K562 (cell line): ENCODE data around the gene TP53I3. TPM values are rescaled to one million over a fixed set of nuclear protein-coding genes. Genes with fewer than 3 reads are reported as not detected.

Experiments used
- ELF1 ChIP-seq: fragments of 200-800 bp; sonication (Bioruptor generic); IDR thresholded peaks from 2 replicates; pipeline ENCODE4 v1.6.1; 2016; ENCODE audit warnings: missing genetic modification characterization, missing compliant biosample characterization
- IRF1 ChIP-seq: sonication (generic); formaldehyde crosslinking; IDR thresholded peaks from 2 replicates; pipeline ENCODE4 v1.8.0; 2022; ENCODE audit warnings: missing genetic modification reagents, mild to moderate bottlenecking, borderline replicate concordance
- POU5F1 ChIP-seq: fragments of 150-350 bp; IDR thresholded peaks from 2 replicates; pipeline ENCODE4 v1.6.1; 2014; ENCODE audit warnings: borderline replicate concordance, low read length, low read depth, mild to moderate bottlenecking; ENCODE audit not compliant: partially characterized antibody
- SIX5 ChIP-seq, 2 experiments: IDR thresholded peaks; 2 replicates each; pipeline ENCODE4 v1.6.1; 2011; ENCODE audit warnings: low read length in 2 of 2, borderline replicate concordance in 1 of 2, low read depth in 1 of 2, mild to moderate bottlenecking in 1 of 2, moderate library complexity in 1 of 2; ENCODE audit not compliant: insufficient read depth in 1 of 2
- ZNF174 ChIP-seq: fragments of 250-450 bp; sonication (Bioruptor Pico); IDR thresholded peaks from 2 replicates; pipeline ENCODE4 v1.4.0; 2020; ENCODE audit warnings: mild to moderate bottlenecking
- ZNF408 ChIP-seq: fragments of 250-450 bp; sonication (Bioruptor Pico); IDR thresholded peaks from 2 replicates; pipeline ENCODE4 v1.4.0; 2020; ENCODE audit warnings: low read depth, mild to moderate bottlenecking, moderate library complexity
- polyA plus RNA-seq, 8 experiments: library from polyadenylated mRNA; depleted of rRNA in 4 of 8; stranded (reverse) in 5 of 8; unstranded in 3 of 8; fragments of >200 nt; fragmentation: Nextera tagmentation in 2 of 8; fragmentation: Illumina TruSeq in 1 of 8; extraction: Ambion mirVana in 2 of 8; extraction: Trizol in 1 of 8; gene quantifications; 2 replicates each; pipeline versions ENCODE4 v1.2.1 to v1.2.3, GENCODE V29; 2011 to 2014; ENCODE audit warnings: inconsistent platforms in 1 of 8, missing spikeins in 1 of 8
- total RNA-seq, 7 experiments: library from RNA; depleted of rRNA in 6 of 7; stranded (reverse); fragments of >200 nt in 6 of 7; fragmentation: Illumina TruSeq in 2 of 7; extraction: Trizol in 2 of 7; gene quantifications; 2 replicates each; pipeline versions ENCODE4 v1.2.1 to v1.2.3, GENCODE V29; 2011 to 2021; ENCODE audit warnings: low replicate concordance in 1 of 7
- TF ChIP-seq, protein P1 (sequence below), 2 experiments: fragments of 450-650 bp; IDR thresholded peaks; 2 replicates each; pipeline ENCODE4 v1.6.1; 2016; ENCODE audit warnings: mild to moderate bottlenecking in 2 of 2, borderline replicate concordance in 1 of 2, low read depth in 1 of 2, moderate library complexity in 1 of 2
- TF ChIP-seq, protein P2 (sequence below): sonication (generic); formaldehyde crosslinking; IDR thresholded peaks from 2 replicates; pipeline ENCODE4 v1.8.0; 2022; ENCODE audit warnings: mild to moderate bottlenecking, missing genetic modification reagents
- TF ChIP-seq, protein P3 (sequence below): fragments of 250-450 bp; sonication (Bioruptor Pico); IDR thresholded peaks from 2 replicates; pipeline ENCODE4 v1.5.0; 2020; ENCODE audit warnings: mild to moderate bottlenecking, borderline replicate concordance
- TF ChIP-seq, protein P4 (sequence below), 3 experiments: IDR thresholded peaks in 2 of 3; conservative IDR thresholded peaks in 1 of 3; 2 replicates each; pipeline ENCODE4 v1.5.1; 2011 to 2012; ENCODE audit warnings: low read length in 3 of 3, mild to moderate bottlenecking in 3 of 3, control low read depth in 2 of 3, improper control_type of control experiment in 1 of 3, inconsistent platforms in 1 of 3, low read depth in 1 of 3, mixed read lengths in 1 of 3, moderate library complexity in 1 of 3; ENCODE audit not compliant: insufficient read depth in 2 of 3

The TP53I3 gene
- total and polyA plus RNA-seq, 9 of the 15 experiments (the other 6 are each of a cell fraction or from before 2014, with no cell fraction given) = 0.65 to 9.5 (median 5.6) TPM

DNA sequence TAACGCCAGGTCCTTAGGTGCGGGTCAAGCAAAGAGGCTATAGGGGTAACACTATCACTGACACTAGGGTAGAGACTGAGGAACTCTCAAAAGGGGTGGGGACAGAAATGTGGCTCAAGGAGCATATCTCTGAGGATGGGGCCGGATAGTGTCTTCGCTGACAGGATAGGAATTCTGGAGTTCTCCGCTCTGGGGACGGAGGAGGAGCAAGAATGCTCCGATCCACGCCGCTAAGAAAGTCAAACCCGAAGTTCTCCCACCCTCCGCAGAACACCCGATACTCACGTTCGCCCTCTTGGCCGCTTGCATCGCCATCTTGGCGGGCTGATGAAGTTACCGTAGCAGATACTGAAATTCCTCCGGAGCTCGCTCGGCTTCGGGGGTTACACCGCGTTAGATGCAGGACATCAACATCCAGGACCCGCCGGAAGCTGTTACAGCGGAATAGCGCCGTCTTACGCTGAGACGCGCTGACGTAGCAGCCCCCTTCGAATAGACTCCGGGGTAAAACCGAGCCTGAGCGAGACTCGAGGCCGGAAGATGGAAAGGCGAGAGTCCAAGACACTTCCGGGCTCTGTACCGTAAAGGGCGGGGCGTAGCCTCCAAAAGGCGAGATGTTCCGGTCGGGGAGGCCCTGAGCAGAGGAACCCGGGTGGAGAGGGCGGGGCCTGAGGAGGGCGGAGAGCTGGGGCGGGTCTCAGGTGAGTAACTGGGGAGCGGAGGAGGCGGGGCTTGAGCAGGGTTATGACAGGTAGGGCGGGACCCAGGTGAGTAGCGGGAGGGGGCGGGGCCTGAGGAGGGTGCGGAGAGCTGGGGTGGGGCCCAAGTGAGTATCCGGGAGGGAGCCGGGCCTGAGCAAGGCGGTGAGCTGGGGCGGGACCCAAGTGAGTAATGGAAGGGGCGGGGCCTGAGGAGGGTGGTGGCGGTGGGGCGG is 8.5 kb downstream of the TP53I3 start, which contains the start of gene SF3B6 (continued):
- TF ChIP-seq ZNF174 (CRISPR knock-in tag) (no peak), ELF1 (tag) (peak; percentile 98), POU5F1 (peak; percentile 32), IRF1 (CRISPR knock-in tag) (no peak), SIX5 (IDR thresholded peaks at IDR 0.05; ENCODE audit: borderline replicate concordance in 1 of 2, insufficient read depth in 1 of 2, low read depth in 1 of 2, low read length in 2 of 2) (peak; percentile 59 to 61; a peak in 3 of 4 replicates), ZNF408 (CRISPR knock-in tag) (no peak)
- TF ChIP-seq, protein P1, sequence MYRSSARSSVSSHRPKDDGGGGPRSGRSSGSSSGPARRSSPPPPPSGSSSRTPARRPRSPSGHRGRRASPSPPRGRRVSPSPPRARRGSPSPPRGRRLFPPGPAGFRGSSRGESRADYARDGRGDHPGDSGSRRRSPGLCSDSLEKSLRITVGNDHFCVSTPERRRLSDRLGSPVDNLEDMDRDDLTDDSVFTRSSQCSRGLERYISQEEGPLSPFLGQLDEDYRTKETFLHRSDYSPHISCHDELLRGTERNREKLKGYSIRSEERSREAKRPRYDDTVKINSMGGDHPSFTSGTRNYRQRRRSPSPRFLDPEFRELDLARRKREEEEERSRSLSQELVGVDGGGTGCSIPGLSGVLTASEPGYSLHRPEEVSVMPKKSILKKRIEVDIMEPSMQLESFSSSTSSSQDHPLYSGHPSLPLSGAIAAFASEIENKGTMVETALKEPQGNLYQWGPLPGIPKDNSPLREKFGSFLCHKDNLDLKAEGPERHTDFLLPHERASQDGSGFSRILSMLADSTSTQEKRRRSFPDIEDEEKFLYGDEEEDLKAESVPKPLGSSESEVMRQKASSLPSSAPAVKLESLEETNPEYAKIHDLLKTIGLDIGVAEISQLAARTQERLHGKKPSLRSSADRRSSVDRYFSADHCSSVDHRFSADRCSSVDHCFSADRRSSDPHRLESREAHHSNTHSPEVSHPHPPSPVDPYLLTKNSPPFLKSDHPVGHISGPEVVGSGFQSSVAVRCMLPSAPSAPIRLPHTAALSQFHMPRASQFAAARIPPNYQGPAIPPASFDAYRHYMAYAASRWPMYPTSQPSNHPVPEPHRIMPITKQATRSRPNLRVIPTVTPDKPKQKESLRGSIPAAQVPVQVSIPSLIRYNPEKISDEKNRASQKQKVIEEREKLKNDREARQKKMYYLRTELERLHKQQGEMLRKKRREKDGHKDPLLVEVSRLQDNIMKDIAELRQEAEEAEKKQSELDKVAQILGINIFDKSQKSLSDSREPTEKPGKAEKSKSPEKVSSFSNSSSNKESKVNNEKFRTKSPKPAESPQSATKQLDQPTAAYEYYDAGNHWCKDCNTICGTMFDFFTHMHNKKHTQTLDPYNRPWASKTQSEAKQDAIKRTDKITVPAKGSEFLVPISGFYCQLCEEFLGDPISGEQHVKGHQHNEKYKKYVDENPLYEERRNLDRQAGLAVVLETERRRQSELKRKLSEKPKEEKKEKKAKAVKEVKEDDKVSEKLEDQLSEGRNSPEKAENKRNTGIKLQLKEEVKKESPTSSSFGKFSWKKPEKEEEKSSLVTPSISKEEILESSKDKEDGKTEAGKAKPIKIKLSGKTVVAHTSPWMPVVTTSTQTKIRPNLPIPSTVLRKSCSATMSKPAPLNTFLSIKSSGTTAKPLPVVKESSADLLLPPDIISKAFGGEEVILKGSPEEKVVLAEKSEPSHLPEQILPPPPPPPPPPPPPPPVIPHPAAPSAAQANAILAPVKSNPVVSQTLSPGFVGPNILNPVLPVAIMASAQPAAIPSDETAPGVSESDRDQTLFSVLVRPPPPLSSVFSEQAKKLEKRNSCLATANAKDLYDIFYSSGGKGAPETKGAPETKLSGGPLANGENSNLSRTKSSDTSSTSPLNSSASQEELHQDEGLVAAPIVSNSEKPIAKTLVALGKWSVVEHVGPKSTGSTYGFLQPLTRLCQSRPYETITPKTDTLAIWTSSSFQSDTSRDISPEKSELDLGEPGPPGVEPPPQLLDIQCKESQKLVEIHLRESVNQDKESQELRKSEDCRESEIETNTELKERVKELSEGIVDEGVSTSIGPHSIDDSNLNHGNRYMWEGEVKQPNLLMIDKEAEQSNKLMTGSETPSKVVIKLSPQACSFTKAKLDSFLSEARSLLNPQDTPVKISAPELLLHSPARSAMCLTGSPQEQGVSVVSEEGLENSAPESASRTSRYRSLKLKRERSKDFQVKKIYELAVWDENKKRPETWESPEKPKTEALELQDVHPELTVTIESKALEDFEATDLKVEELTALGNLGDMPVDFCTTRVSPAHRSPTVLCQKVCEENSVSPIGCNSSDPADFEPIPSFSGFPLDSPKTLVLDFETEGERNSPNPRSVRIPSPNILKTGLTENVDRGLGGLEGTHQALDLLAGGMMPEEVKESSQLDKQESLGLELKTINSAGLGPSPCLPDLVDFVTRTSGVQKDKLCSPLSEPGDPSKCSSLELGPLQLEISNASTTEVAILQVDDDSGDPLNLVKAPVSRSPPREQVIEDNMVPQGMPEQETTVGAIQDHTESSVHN (IDR thresholded peaks at IDR 0.05; ENCODE audit: borderline replicate concordance in 1 of 2, low read depth in 1 of 2) = no peak; a peak in 1 of 4 replicates
- TF ChIP-seq, protein P2, sequence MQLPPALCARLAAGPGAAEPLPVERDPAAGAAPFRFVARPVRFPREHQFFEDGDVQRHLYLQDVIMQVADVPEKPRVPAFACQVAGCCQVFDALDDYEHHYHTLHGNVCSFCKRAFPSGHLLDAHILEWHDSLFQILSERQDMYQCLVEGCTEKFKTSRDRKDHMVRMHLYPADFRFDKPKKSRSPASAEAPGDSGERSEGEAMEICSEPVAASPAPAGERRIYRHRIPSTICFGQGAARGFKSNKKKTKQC = no peak; the same call in 1 of the 2 replicates
- TF ChIP-seq, protein P3, sequence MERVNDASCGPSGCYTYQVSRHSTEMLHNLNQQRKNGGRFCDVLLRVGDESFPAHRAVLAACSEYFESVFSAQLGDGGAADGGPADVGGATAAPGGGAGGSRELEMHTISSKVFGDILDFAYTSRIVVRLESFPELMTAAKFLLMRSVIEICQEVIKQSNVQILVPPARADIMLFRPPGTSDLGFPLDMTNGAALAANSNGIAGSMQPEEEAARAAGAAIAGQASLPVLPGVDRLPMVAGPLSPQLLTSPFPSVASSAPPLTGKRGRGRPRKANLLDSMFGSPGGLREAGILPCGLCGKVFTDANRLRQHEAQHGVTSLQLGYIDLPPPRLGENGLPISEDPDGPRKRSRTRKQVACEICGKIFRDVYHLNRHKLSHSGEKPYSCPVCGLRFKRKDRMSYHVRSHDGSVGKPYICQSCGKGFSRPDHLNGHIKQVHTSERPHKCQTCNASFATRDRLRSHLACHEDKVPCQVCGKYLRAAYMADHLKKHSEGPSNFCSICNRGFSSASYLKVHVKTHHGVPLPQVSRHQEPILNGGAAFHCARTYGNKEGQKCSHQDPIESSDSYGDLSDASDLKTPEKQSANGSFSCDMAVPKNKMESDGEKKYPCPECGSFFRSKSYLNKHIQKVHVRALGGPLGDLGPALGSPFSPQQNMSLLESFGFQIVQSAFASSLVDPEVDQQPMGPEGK (CRISPR knock-in tag) = no peak
- TF ChIP-seq, protein P4, sequence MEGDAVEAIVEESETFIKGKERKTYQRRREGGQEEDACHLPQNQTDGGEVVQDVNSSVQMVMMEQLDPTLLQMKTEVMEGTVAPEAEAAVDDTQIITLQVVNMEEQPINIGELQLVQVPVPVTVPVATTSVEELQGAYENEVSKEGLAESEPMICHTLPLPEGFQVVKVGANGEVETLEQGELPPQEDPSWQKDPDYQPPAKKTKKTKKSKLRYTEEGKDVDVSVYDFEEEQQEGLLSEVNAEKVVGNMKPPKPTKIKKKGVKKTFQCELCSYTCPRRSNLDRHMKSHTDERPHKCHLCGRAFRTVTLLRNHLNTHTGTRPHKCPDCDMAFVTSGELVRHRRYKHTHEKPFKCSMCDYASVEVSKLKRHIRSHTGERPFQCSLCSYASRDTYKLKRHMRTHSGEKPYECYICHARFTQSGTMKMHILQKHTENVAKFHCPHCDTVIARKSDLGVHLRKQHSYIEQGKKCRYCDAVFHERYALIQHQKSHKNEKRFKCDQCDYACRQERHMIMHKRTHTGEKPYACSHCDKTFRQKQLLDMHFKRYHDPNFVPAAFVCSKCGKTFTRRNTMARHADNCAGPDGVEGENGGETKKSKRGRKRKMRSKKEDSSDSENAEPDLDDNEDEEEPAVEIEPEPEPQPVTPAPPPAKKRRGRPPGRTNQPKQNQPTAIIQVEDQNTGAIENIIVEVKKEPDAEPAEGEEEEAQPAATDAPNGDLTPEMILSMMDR (IDR thresholded peaks at IDR 0.05 in 2 of 3, conservative IDR thresholded peaks at IDR 0.05 in 1 of 3; ENCODE audit: insufficient read depth in 2 of 3, low read depth in 1 of 3, low read length in 3 of 3) = peak in 1 of 3 experiments; percentile 14; a peak in 1 of 6 replicates
